Measurements from ENCODE around the gene SPSB3.

SPSB3 gene
- 71.8 to 94.4 (median 77.7) reads per million in 4 donors for total RNA-seq

DNA sequence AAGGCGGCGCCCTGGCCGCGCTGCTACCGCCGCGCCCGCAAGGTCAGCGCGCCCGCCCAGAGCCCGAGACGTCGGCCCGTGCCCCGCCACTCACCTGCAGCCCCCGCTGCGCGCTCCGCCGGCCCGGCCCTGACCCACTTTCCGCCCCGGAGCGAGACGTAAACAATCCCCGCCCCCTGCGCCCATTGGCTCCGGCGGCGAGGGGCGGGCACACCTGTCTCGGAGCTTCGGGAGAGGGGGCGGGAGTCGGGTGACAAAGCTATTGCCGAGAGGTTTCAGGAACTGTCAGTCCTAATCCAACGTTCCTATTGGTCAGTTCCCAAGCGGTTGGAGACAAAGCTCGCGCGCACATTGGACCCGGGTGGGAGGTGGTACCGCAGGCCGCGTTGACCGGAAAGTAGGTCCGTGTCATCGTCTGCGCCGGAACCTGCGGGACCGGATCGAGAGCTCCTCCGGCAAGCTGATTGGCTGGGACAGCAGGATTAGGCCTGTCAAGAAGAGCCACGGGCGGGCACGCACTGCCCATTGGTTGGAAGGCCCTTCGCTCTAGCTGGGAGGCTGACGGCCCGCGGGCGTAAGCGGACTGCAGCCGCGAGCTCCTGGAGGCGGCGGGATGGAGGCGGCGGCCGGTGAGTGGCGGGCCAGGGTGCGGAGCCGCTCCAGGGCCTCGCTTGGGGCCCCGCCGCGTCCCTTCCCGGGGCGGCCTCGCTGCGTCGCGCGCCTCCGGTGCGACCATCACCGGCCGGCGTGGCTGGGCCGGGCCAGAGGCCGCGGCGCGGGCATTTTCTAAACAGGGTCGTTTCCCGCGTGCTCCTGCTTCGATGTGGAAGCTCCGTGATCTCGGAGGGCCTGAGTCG lies at the start of gene SPSB3, which contains the start of gene NUBP2:
TSS of gene SPSB3 (minus strand) at position 164 of the 857 bp plus-strand sequence. CDS start 1,088 bp downstream, outside the sequence.
TSS of gene NUBP2 (plus strand) at position 553 of the 857 bp plus-strand sequence. CDS start at position 614, 61 bp downstream.
- DNase-seq = peak; percentile 97 to 100 (median 98)

DNA sequence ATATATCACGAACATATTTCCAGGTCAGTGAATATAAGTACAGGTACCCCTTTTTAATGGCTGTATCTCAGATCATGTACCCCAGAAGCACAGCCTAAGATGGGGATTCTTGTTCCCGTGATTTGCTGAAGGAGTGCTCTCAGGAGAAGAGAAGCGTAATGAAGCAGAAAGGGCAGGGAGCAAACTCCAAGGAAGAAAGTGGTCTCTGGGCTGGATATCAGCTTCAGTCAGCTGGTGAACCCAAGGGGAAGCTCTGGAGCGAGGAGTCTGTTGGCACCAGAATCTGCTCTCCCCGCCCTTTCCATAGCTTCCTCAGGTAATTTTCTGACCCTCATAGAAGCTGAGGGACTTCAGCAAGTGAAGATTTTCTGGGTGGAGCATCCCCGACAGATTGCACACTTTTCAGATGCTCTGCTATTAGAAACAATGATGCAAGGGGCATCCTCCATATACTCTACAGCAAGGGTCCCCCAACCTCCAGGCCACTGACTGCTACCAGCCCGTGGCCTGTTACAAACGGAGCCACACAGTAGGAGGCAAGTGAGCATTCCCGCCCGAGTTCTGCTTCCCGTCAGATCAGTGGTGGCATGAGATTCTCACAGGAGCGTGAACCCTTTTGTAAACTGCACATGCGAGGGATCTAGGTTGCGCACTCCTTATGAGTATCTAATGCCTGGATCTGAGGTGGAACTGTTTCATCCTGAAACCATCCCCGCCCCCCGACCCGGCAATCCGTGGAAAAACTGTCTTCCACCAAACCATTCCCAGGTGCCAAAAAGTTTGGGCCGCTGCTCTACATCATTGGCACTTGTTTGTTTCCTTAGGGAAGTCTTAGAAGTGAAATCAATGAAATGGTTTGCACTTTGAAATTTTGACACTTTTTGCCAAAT lies 49.1 kb upstream of the SPSB3 start:
- DNase-seq = no peak

GRCh38 chr16:1830213-1830612 lies 47.8 kb upstream of the SPSB3 start:
- no peak for DNase-seq

GRCh38 chr16:1828645-1829410 lies 46.5 kb upstream of the SPSB3 start:
- DNase-seq = no peak

- peak; percentile 80 to 93 (median 85) for DNase-seq
Measured at GRCh38 chr16:1826691-1827573, 44.6 kb upstream of the SPSB3 start, which contains the start of the genes FAHD1 and HAGH. Gene FAHD1 (plus strand): TSS chr16:1827206. CDS start chr16:1827239, 33 bp downstream. Gene HAGH (minus strand): TSS chr16:1826825. CDS start chr16:1826787, 38 bp downstream.

DNA sequence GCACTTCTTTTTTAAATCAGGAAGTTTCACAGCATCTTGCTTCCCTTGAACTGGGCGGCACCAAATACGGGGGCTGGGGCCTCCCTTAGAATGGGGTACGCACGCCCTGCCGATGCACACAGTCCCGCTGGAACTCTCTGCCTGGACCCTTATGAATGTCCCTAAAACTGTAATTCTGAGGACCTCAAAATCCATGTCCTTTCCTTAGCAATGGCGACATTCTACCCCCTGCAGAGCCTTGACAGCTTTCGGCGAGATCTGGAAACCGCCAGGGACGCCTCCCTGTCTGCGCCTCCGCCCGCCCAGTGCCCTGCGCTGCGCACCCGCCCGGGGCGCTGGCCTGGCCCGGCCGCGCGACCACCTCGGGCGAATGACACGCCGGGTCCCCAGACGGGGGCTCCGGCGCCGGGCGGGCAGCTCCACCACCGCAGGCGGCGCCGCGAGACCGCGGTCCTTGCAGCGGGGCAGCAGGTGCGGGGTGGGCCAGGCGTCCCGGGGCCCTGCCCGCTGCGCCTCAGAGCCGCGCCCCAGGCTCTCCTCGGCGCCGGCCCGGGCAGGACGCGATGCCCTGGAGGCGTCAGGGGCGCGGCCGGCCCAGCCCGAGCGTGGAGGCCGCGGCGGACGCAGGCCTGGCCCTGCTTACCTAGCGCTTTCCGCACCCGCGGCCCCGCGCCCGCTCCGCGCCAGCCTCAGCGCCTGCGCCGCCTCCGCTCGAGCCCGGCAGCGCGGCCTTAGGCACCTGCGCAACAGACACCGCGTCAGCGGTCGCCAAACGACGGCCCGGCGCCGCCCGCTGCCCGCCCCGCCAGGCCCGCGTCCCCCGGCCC lies 43.7 kb upstream of the SPSB3 start:
- peak; percentile 60 to 75 (median 67) for DNase-seq

DNA sequence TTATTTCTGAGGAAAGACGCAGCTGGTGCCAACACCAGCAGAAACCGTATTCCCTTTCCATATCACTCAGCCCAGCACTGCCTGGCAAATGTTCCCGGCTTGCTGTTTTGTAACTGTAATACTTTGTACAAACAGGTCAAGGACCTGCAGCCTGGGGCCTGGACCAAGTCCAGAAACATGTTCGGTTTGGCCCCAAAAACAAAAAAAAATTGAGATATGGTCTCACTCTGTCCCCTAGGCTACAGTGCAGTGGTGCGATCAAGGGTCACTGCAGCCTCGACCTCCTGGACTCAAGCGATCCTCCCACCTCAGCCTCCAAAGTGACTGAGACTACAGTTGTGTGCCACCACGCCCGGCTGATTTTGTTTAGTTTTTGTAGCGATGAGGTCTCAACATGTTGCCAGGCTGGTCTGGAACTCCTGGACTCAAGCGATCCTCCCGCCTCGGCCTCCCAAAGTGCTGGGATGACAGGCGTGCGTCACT lies 43.1 kb upstream of the SPSB3 start:
- no peak for DNase-seq

DNA sequence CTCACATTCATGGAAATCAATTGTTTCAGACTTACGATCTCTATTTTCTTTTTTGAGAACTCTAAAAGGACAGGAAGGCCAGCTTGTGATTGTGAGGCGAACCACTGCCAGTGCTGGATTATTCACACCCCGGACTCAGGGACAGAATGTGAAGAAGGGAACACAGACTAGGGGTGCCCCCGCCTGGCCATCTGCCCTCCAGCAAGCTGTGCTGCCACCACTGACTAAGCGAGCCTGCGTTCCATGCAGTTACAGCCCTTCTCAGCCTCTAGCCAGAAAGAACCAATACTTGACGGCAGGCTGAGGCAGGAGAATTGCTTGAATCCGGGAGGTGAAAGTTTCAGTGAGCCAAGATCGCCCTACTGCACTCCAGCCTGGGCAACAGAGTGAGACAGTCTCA lies 41.5 kb upstream of the SPSB3 start:
- DNase-seq = no peak

- DNase-seq = no peak
Measured at GRCh38 chr16:1822801-1823200, 40.4 kb upstream of the SPSB3 start.

GRCh38 chr16:1821861-1822611 lies 39.7 kb upstream of the SPSB3 start:
- no peak for DNase-seq

- no peak for DNase-seq
Measured at GRCh38 chr16:1820946-1821290, 38.5 kb upstream of the SPSB3 start.

- no peak for DNase-seq
Measured at GRCh38 chr16:1820096-1820945, 38.0 kb upstream of the SPSB3 start.

- no peak for DNase-seq
Measured at GRCh38 chr16:1819611-1820010, 37.2 kb upstream of the SPSB3 start.

GRCh38 chr16:1818873-1819525 lies 36.6 kb upstream of the SPSB3 start:
- DNase-seq = no peak

DNA sequence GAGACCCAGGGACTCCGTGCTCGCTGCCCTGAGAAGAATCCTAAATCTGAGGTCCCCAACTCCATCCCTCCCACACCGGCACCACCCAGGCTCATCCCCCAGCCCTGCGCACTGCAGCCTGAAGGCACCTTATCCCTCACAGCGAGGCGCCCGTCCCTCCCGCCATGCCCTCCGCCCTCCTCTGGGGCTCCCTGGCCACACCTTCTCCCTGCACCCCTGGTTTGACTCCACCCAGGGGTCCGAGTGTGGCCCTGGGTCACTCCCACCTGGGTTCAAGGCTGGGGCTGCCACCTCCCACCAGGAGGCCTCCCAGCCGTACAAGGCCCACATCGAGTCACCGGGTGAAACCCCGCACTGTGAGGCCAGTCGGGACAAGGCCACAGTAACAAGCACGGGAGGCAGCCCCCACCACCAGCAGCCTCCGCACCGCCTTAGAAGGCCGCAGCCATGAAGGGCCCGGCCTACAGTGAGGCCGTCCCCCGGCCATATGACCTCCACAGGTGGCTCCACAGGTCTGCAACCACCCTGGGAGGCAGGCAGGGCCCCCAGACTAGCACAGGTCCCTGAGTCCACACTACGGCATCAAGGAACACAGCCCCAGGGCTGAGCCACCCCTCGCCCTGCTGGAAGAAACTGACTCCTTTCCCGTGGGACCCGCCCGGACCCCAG lies 36.0 kb upstream of the SPSB3 start:
- no peak for DNase-seq

DNA sequence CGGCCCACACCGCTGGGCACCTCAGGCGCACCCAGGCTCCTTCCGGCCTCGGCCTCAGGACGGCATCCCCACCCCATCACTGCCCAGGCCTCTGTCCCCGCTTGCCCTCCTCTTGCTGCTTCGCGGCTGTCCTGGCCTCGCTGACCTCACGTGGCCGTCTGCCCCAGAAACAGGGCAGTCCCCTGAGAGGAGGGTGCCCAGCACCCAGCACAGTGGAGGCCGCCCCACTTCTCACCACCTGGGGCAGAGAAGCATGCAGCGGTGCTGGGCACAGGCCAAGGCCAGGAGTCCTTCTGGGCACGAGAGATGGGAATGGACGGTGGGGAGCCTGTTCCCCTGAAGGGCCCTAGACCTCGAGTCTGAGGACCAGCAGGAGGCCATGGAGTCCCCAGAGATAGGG lies 35.3 kb upstream of the SPSB3 start:
- no peak for DNase-seq

DNA sequence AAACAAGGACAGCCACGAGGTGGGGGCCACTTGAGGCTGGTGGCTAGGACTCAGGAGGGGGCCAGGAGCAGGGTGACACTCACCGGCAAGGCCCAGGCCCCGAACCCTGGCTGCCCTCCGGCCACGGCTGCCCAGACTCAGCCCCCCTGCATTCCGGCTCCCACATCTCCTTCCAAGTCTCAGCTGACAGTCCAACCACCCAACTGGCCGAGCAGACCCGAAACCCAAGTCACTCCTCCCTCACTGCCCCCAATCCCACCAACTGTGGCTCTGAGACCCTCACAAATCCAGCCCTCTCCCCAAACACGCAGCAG lies 34.9 kb upstream of the SPSB3 start:
- DNase-seq = no peak

All from T-helper 1 cell (primary cell).